GM18858 (cell line): ENCODE measurements around the gene HOXB4.

Experiments used
- ATAC-seq: cut with Tn5 transposase; IDR thresholded peaks from one replicate; pipeline ENCODE4 v1.9.1; 2021; ENCODE audit not compliant: unreplicated experiment

The HOXB4 gene

DNA sequence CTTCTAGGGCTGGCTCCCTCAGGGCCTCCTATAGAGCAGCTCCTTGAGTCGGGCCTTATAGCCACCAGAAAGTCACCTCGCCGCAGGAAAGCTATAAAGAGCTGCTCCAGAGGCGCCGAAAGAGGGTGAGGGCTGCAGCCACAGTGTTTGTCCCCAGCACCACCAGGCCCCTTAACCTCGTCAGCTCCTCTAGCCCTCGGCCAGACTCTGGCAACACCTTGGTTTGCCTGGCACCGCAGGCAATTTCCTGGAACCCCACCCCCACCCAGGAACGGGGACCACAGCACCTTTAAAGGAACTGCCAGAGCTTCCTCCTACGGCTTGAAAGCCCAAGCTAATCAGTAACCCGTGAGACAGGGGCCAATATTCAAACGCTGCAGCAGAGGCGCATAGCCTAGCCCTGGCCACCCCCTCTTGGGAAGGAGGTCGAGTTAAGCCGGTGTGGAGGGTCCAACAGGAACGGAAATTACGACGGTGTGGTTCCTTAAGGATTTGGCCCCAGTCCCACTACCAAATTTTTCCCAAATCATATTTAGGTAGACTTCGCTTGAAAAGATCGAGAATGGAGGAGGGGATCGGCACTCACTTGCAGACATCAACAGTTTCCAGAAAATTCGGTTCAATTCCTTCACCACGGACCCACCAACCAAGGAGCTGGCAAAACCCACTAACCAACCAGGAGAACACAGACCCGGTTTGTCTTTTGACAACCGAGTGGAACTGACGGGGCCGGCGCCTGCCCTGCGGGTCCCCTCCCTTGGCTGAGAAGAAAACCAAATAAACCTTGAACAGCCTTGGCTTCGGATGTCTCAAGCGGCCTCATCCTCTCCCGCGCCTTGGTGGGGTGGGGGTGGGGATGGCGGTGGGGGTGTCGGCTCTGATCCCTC lies 23.6 kb upstream of the HOXB4 start:
- ATAC-seq: no peak

DNA sequence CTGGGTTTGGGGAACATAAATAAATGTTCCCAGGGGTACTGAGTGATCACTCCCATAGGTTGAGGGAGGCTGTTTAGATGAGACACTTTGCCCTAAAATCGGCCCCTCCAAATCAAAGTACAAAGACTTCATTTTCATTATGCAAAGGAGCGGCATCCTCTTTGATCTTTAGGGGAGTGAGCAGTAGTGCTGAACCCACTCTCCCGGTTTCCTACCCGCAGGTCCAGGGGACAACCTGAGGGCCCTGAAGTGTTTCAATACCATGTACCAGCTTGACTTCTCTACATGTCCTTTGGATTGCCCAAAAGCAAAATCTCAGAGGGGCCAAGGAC lies 23.0 kb upstream of the HOXB4 start:
- ATAC-seq: no peak

DNA sequence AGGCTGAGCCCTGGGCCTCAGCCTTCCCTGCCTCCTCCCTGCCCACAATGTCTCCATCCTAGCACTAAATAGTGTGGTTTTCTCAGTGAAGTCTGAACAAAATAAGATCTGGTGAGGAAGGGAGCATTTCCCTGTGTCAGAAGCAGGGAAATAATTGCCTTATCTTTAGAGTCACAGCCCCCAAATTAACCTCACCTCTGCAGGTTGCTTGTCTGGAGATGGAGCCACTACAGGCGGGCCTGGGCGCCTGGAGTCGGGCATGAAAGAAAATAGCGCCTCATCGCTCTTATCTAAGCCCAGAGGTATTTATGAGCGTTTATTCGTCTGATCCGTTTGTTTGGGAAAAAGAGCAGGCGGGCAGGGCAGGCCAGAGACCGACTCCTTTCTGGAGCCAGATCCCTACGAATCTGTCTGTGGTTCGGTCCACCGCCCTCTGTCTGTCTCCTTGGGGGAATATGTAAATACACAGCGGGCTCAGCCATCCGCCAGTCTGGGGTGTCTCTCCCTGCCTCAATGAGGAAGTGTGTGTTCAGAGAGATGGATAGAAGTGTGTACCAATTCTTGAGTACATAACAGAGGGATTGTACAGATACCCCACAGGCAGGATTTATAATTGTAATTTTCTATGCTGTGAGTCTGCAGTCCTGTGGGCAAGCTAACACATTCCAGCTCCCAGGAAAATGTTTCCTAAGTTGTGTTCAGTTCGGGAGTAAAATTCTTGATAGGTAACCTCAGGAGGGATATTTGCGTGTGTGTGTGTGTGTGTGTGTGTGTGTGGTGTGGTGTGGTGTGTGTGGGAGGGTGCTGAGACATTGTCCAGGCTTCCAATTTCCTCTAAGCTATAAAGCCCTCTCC lies 22.3 kb upstream of the HOXB4 start:
- ATAC-seq: no peak

DNA sequence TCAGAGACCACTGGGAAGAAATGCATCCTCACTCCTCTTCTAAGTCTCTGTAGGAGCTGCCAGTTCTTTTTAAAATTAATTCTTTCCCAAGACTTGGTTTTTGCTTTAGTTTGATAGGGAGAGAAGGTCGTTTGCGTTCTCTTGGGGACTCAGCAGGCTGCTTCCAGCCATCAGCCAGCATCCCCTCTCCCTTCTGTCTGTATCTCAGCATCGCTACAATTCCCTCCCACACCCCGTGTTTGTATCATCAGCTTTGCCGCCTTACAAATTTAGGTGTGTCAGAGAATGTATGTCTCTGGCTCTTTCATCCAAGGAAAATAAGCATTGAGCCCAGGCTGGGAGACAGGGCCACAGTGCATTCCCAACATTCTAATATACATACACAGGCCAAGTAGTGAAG lies 21.2 kb upstream of the HOXB4 start:
- ATAC-seq: no peak

DNA sequence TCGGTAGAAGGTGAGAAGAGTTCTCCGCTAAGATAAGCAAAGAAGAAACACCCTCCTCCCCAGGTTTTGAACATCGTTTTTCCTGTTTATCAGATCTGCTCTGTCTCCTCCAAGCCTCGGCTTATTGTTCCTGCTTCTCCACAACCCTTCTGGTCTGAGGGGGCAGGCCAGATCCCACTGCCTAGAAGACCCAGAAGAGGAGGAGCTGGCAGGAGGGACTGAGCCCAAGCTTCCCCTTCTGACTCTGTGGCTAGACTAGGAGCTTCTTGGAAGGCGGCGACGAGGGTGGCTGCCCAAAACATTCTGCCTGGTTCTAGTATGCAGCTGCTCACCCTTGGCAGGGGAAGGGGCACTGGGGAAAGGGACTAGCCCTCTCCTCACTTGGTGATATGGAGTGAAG lies 20.6 kb upstream of the HOXB4 start:
- no peak for ATAC-seq

DNA sequence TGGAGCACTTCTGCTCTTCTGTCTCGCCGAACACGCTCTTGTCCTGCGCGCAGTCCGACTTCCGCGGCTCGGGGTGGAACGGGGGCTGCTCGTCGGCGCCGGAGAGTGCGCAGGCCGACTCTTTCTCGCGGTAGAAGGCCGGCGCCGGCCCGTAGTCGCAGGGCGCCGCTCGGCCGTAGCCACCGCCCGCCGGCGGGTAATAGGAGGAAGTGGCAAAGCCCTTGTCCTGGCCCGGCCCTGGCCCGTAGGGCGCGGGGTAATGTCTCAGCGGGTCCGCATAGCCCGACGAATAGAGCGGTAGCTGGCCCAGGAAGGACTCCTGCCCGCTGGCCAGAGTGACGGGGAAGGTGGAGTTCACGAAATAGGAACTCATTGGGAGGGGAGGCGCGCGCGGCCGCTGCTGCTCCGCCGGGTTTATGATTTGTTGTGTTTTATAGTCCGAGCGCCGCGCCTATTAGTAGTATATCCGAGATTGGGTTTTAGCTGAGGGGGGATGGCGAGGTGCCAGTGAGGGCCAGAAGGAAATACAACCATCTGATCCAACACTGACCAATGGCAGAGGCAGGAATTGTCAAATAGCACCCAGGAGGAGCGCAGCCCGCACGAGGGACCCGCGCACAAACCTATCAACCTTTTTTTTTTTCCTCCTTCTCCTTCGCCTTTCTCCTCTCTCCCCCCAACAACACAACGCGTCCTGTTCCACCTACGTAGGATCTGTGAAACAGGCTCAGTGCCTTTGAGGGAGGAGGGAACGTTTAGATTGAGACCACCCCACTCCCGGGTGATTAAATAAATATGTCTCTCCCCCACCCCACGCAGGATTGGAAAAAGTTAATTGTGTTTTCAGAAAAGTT lies 19.9 kb upstream of the HOXB4 start:
- ATAC-seq: no peak

DNA sequence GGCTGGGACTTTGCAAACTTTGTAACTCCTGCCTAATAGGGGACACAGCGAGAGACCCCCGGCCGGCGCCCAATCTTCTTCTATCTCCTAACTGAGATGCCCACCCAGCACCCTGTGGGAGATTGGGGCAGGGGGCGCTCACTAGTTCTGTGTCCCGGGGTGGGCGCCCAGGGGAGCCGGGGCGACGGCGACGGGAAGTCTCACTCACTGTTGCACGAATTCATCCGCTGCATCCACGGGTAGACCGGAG lies 19.3 kb upstream of the HOXB4 start:
- no peak for ATAC-seq

DNA sequence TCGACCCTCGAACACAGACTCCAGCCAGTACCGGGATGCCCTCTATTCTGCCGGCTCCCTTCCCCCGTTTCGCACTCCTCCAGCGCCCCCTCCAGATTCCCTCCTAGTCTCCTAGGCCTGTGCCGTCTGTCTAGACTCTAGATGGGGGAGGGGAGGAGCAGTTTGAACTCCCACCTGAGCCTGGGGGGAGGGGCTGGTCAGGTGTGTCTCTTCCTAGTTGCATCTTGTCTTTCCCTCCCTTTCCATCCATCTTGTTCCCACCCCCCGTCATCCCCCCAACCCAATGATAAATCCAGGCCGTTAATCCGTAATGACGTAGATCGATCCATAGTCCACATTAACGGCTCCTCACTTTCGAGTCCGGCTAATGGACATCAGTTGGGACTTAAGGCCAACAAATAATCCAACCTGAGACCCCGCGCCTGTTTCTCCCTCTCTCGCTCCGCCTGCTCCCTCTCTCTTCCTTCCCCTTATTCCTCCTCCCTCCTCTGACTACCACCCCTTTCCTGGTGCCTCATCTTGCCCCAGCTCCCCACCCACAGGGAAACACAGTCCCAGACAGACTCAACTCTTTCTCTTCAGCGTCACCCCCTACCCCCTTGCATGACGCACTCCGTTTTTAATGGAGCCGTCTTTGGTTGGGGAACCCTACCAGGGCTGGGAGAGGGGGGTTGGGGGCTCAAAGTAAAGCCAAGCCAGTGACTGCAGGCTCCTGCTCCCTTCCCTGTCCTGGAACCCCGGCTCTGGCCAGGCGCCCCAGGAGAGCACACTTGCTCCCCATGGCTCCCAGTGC lies 18.8 kb upstream of the HOXB4 start:
- no peak for ATAC-seq

DNA sequence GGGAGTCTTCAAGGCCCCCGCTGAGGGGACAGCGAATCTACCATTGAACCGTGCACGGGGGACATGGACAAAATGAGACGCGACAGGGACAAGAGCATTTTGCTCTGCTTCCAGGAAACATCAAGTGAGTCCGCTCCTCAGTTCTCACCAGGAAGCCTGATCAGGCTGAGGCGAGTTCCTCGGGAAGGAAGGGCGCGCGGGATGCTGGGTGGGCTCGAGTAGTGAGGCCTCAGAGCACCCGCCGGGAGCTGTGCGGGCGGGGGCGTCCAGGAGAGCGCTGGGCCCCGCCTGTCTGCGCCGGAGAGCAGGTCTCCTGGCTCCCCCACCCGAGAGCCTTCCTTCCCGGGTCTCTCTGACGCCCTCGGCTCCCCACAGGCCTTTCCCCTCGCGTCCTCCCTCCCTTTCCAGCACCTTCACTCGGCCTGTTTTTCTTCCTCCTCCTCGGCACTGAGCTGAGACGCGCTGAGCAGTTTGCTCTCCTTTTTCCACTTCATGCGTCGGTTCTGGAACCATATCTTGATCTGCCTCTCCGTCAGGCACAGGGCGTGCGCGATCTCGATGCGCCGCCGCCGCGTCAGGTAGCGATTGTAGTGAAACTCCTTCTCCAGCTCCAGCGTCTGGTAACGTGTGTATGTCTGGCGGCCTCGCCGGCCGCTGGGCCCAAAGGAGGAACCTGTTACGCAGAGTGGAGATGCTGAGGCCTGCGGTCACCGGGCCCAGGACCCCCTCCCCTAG lies 18.0 kb upstream of the HOXB4 start:
- ATAC-seq: no peak

DNA sequence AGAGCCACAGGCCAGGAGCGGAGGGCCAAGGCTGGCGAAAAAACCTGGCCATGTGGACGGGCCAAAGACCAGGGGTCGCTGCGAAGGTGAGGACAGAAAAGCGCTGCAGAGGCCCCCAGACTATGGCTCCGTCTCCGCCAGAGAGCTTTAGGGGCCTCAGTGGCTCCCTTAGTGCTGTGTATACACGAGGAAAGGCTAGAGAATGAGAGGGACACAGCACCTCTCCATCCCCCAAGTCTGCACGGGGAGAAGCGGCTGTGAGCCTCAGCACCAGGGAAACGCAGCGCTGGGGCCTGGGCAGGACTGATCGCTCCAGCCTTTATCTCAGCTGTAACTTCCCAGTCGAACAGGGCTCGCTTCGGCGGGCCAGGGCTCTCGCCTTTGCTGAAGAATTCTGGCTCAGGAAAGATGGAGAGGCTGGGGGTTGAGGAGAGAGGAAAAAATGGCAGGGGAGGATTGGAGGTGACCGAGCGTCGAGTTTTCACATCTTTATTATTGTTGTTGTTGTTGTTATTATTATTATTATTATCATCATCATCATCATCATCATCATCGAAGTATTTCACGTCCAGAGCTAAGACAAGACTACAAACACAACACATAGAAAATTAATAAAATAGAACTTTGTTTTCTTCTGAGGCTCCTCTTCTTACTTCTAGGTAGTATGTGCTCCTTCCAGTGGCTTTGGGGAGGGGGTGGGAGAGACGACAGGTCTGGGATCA lies 17.3 kb upstream of the HOXB4 start:
- ATAC-seq: no peak

DNA sequence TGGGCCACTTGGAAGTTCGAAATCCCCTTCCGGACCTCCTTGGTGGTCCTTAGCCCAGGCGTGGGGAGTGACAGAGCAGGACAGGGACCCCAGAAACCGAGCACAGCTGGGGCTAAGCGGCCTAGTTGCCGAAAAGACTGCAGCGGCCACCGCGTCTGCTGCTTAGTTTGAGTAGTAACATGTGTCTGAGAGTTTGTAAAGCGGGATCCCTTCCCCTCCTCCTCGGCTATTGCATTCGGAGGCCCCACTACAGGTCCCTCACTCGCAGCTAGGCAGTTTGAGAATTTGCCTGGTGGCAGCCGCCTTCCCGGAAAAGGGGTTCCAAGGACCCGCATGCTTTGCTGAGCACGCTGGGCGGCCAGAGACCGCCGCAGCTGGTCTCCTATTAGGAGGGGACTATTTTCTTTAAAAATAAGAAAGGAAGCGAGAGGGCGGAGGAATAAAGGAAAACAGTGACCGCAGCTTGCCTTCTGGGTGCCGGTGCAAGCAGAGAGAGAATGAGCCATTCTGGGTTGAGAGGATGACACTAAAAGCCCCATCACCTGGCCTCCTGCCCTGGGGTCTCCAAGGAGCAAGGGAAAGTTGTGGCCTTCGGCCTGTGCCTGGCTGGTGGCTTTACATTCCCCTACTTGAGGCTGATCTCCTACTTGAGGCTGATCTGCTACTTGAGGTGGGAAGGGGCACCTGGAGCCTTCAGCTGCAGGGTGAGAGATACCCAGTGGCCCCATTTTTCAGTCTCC lies 16.6 kb upstream of the HOXB4 start:
- no peak for ATAC-seq

DNA sequence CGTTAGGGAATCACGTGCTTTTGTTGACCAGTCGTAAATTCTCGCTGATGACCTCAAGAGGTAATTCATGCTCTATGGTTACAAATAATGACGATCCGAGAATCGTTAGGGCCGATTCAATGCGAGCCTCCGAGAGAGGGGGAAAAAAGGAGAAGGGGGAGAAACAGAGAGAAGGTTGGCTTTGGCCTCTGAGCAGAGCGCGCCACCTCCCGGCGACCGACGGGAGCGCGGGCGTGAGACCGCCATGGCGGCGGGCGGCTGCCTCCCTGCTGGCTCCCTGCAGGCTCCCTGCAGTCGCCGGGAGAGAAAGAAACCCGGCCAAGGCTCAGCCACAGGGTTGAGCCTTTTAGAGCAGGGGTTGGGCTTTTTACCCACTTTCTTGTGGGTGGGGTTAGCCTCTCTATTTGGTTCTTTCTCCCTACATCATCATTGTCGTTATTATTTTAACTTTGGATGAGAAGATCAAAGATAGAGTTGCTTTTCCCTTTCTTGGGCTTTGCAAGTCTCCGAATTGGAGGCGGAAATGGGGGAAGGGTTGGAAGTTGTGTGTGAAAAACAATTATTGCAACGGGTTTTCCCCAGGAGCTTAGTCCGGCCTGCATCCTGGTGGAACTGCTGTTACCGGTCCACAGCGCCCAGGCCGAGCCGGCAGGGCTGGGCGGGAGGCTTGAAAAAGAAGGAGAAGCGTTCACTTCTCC lies 15.8 kb upstream of the HOXB4 start:
- ATAC-seq: no peak

DNA sequence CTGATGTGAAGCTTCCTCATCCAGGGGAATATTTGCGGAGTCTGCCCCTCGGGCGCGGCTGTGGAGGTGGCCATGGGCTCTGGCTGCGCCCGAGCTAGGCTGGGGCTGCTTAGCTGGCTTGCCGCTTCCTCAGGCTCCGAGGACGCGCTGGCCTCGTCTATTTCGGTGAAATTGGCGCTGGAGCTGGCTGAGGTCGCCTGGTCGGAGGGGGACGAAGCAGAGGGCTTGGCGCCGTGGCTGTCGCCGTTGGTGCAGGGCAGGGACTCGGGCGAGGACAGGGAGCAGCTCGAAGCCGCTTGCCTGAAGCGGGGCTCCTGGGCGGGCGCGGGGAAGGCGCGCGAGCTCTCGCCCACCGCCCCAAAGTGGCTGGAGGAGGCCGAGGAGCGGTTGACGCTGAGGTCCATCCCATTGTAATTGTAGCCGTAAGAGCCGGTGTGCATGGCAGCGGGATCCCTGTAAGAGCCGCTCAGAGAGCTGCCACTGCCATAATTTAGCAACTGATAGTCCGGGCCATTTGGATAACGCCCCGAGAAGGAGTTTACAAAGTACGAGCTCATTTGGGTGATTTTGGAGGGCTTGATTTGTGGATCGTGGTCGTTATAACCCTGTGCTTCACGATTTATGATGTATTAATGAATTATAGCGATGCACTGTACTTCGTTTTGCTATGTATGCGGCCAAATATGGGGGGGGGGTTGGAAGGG lies 15.1 kb upstream of the HOXB4 start, which contains the start of gene HOXB5:
Gene HOXB5 (minus strand): TSS at position 654 of the 704 bp plus-strand sequence. CDS start 97 bp downstream, at position 557.
- no peak for ATAC-seq

DNA sequence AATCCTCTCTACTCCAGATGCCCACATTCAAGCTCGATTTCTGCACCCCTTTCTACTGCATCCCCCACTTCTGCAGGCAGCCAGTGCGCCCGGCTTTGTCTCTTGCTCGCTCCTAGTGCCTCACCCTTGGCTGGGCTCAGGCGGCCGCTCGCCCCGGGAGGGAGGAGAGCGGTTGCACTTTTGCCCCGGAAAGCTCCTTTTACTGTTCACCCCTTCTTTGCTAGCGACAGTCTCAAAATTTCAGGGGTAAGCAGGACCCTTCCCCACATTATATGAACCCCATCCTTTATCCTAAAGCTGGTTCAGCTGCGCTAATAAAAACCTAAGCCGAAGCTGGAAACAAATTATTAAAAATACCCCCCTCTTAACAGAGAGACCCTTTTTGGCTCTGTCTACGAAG lies 14.4 kb upstream of the HOXB4 start:
- ATAC-seq: no peak

DNA sequence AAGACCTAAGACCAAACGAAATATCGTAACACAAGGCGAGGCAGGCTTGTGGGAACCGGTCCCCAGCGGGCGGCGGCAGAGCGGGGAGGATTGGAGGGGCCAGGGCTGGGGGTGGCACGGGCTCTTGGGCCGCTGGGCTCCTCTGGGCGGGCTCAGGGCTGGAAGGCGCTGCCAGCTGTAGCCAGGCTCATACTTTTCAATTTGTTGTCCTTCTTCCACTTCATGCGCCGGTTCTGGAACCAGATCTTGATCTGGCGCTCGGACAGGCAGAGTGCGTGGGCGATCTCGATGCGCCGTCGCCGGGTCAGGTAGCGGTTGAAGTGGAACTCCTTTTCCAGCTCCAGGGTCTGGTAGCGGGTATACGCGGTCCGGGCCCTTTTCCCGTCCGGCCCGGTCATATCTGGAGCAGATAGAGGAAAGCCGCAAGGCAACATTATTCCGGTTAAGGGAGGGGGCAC lies 13.9 kb upstream of the HOXB4 start:
- no peak for ATAC-seq

DNA sequence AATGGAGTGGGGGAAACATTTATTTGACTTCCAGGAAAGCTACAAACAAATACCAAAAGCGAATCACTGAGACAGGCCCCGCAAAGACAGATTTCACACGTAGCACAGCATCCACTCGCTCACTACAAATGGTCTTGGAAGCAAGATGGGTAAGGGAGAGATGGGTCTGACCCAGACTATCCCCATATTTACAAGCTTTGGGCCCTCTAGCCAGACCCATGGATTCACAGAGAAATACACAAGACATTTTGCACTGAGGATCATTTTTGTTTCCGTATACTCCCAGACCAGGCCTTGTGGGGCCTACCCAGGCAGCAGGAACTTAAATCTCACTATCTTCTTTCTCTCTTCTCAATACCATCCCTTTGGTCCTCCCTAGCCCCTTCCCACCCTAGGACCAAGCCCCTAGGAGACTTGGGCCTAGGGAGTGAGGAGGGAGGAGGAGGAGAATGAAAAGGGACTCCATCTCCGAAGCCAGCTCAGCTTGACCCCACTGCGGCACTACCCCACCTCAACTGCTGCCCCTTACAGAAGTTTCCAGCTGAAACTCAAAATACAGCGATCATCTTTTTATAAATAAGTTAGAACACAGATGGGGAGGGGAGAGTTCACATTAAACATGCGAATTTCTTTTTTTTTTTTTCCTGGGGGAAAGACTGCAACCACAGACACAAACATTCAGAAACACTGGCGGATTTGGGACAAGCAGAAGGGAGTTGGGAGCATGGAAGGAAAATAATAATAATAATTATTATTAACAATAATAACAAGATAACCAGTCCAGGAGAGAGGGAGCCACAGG lies 13.3 kb upstream of the HOXB4 start:
- ATAC-seq: no peak
